GM23248 (cell line): Measurements from ENCODE around the gene ZSWIM5. TPM values are rescaled to one million over a fixed set of nuclear protein-coding genes. Genes with fewer than 3 reads are reported as not detected.
A peak's percentile ranks its signal among the peaks of the same experiment; 100 is the strongest.
"Not testable (repeated sequence)": the region's sequence is repeated elsewhere in the genome, so short reads cannot be mapped to it uniquely, and the experiment has no call there.

ENCODE experiments used
- DNase-seq: peaks from one replicate; pipeline ENCODE4 v3.0.0-alpha.2; 2015
- H2AFZ ChIP-seq: fragments of 200-600 bp; sonication (generic); 2 replicates; pipeline ENCODE4 v1.6.1; 2016; ENCODE audit warnings: antibody characterized with exemption
- H3F3A ChIP-seq: fragments of 200-600 bp; sonication (generic); 2 replicates; pipeline ENCODE4 v1.6.1; 2016; ENCODE audit warnings: mild to moderate bottlenecking, antibody characterized with exemption, mixed run types; ENCODE audit not compliant: insufficient read depth
- H3K27ac ChIP-seq: fragments of 200-600 bp; sonication (generic); 2 replicates; pipeline ENCODE4 v1.5.1; 2016; ENCODE audit warnings: mild to moderate bottlenecking
- H3K27me3 ChIP-seq: fragments of 200-600 bp; sonication (generic); replicated peaks from 2 replicates; pipeline ENCODE4 v1.6.1; 2016; ENCODE audit warnings: mild to moderate bottlenecking; ENCODE audit not compliant: insufficient read depth
- H3K36me3 ChIP-seq: fragments of 200-600 bp; sonication (generic); 2 replicates; pipeline ENCODE4 v1.6.1; 2016; ENCODE audit warnings: low read depth, mild to moderate bottlenecking
- H3K4me1 ChIP-seq: fragments of 200-600 bp; sonication (generic); 2 replicates; pipeline ENCODE4 v1.6.1; 2016; ENCODE audit warnings: mild to moderate bottlenecking; ENCODE audit not compliant: insufficient read depth
- H3K4me2 ChIP-seq: fragments of 200-600 bp; sonication (generic); one replicate; pipeline ENCODE4 v1.6.1; 2016; ENCODE audit warnings: mild to moderate bottlenecking; ENCODE audit not compliant: unreplicated experiment
- H3K4me3 ChIP-seq: fragments of 200-600 bp; sonication (generic); 2 replicates; pipeline ENCODE4 v1.5.1; 2016; ENCODE audit warnings: mild to moderate bottlenecking
- H3K79me2 ChIP-seq: fragments of 200-600 bp; sonication (generic); 2 replicates; pipeline ENCODE4 v1.6.1; 2016; ENCODE audit warnings: mild to moderate bottlenecking; ENCODE audit not compliant: insufficient read depth
- H3K9ac ChIP-seq: fragments of 200-600 bp; sonication (generic); 2 replicates; pipeline ENCODE4 v1.6.1; 2016; ENCODE audit warnings: mild to moderate bottlenecking
- H3K9me2 ChIP-seq: fragments of 200-600 bp; sonication (generic); 2 replicates; pipeline ENCODE4 v1.6.1; 2016; ENCODE audit warnings: mixed run types, mild to moderate bottlenecking, moderate library complexity; ENCODE audit not compliant: insufficient read depth
- H3K9me3 ChIP-seq: fragments of 200-600 bp; sonication (generic); one replicate; pipeline ENCODE4 v1.6.1; 2017; ENCODE audit warnings: low read depth
- H4K20me1 ChIP-seq: fragments of 200-600 bp; sonication (generic); 2 replicates; pipeline ENCODE4 v1.6.0; 2016; ENCODE audit not compliant: insufficient read depth
- EZH2 ChIP-seq: fragments of 200-600 bp; sonication (generic); IDR thresholded peaks from 2 replicates; pipeline ENCODE4 v1.6.1; 2018; ENCODE audit warnings: antibody characterized with exemption, mild to moderate bottlenecking; ENCODE audit not compliant: insufficient read depth, poor library complexity, severe bottlenecking
- EZH2phosphoT487 ChIP-seq: fragments of 200-600 bp; sonication (generic); IDR thresholded peaks from 2 replicates; pipeline ENCODE4 v1.6.1; 2018; ENCODE audit warnings: antibody characterized with exemption, moderate library complexity, mild to moderate bottlenecking, low read depth; ENCODE audit not compliant: insufficient read depth
- WGBS, 2 experiments: methylation state at CpG; one replicate each; pipeline ENCODE4 v1.1.6; 2015 to 2017; ENCODE audit warnings: low lambda C conversion rate in 2 of 2, low coverage in 1 of 2; ENCODE audit errors: missing lambda C conversion rate in 2 of 2; 5-methylcytosine and 5-hydroxymethylcytosine counted together
- in situ Hi-C: fragments of 300-500 bp; cut with MboI; formaldehyde crosslinking; loops from 2 replicates; pipeline ENCODE4 v1.15.0; 2020
- polyA plus RNA-seq: library from polyadenylated mRNA; unstranded; fragments of >200 nt; fragmentation: Nextera tagmentation; extraction: Ambion mirVana; gene quantifications from 2 replicates; pipeline ENCODE4 v1.2.1, GENCODE V29; 2016
- total RNA-seq: library from RNA; depleted of rRNA; stranded (reverse); fragments of >200 nt; shearing (Covaris generic); gene quantifications from 2 replicates; pipeline ENCODE4 v1.2.3, GENCODE V29; 2014

Gene ZSWIM5
- total and polyA plus RNA-seq, 2 experiments from 2014 or later: 0.06 to 0.54 TPM

GRCh38 chr1:44988531-44989156 is 217.8 kb downstream of the ZSWIM5 start:
- H3K27me3 ChIP-seq: no peaks in the 10 kb centered on the region
- no peak overlapping the region for H2AFZ ChIP-seq
- no peaks in the 10 kb centered on the region for H3K9me2 ChIP-seq
- no peak overlapping the region for H3K4me2 ChIP-seq
- H3F3A ChIP-seq: no peaks in the 10 kb centered on the region
- no peaks in the 10 kb centered on the region for H3K9me3 ChIP-seq
- H4K20me1 ChIP-seq: no peaks in the 10 kb centered on the region
- TF ChIP-seq EZH2phosphoT487: no peak
- no peak for TF ChIP-seq EZH2
- no peaks in the 10 kb centered on the region for H3K36me3 ChIP-seq
- WGBS, 2 experiments: 88 to 90% methylated on average over 24 of the region's 24 CpGs
- no peak for DNase-seq
- in situ Hi-C loops: no loop called here
- no peak overlapping the region for H3K4me3 ChIP-seq
- H3K79me2 ChIP-seq: peaks cover 19% of the 10 kb centered on the region
- H3K27ac ChIP-seq: no peak overlapping the region
- H3K4me1 ChIP-seq: peaks cover 7% of the 10 kb centered on the region
- no peak overlapping the region for H3K9ac ChIP-seq

GRCh38 chr1:44985747-44986359 is 220.6 kb downstream of the ZSWIM5 start:
- peak overlapping the region; percentile 83 for H3K4me3 ChIP-seq
- H3K27me3 ChIP-seq: no peaks in the 10 kb centered on the region
- H3K9me3 ChIP-seq: no peaks in the 10 kb centered on the region
- H2AFZ ChIP-seq: peak overlapping the region; percentile 94
- H3K4me1 ChIP-seq: peaks cover 7% of the 10 kb centered on the region
- peak overlapping the region; percentile 70 for H3K9ac ChIP-seq
- no peaks in the 10 kb centered on the region for H4K20me1 ChIP-seq
- H3K79me2 ChIP-seq: peaks cover 42% of the 10 kb centered on the region
- H3K9me2 ChIP-seq: no peaks in the 10 kb centered on the region
- peak; percentile 55 for DNase-seq
- peaks cover 6% of the 10 kb centered on the region; the same call in 1 of the 2 replicates for H3K36me3 ChIP-seq
- H3K27ac ChIP-seq: peak overlapping the region; percentile 12; the same call in 1 of the 2 replicates
- WGBS, 2 experiments: 1 to 2% methylated on average over 19 of the region's 19 CpGs
- no peaks in the 10 kb centered on the region for H3F3A ChIP-seq
- in situ Hi-C loops: no loop called here
- peak overlapping the region; percentile 84 for H3K4me2 ChIP-seq
- no peak for TF ChIP-seq EZH2
- no peak for TF ChIP-seq EZH2phosphoT487

- H3K9ac ChIP-seq, in situ Hi-C loops: not testable (repeated sequence)
Measured at GRCh38 chr1:44977372-44977771, 229.0 kb downstream of the ZSWIM5 start.

GRCh38 chr1:44976252-44976651 is 230.2 kb downstream of the ZSWIM5 start:
- Histone ChIP-seq H4K20me1 (no peaks in the 10 kb centered on the region), H2AFZ (no peak overlapping the region), H3K4me2 (no peak overlapping the region), H3K9ac (no peak overlapping the region), H3K9me3 (no peaks in the 10 kb centered on the region), H3K4me3 (no peak overlapping the region), H3K27me3 (no peaks in the 10 kb centered on the region), H3K4me1 (no peaks in the 10 kb centered on the region), H3K36me3 (peaks cover 27% of the 10 kb centered on the region), H3K9me2 (no peaks in the 10 kb centered on the region), H3K27ac (no peak overlapping the region), H3K79me2 (no peaks in the 10 kb centered on the region), H3F3A (no peaks in the 10 kb centered on the region)
- TF ChIP-seq EZH2 (no peak), EZH2phosphoT487 (no peak)
- in situ Hi-C loops: no loop called here
- no peak for DNase-seq
- 93 to 95% methylated on average over 2 of the region's 2 CpGs for WGBS, 2 experiments

More at GRCh38 chr1:44977372-44977771, 229.0 kb downstream of the ZSWIM5 start:
- H3K4me2 ChIP-seq, H3K27me3 ChIP-seq, DNase-seq, H3K27ac ChIP-seq, H3K9me2 ChIP-seq, H3K4me3 ChIP-seq, H3F3A ChIP-seq, H3K4me1 ChIP-seq, H4K20me1 ChIP-seq, H3K9me3 ChIP-seq, H2AFZ ChIP-seq: not testable (repeated sequence)
- peaks cover 10% of the 10 kb centered on the region for H3K79me2 ChIP-seq
- 94 to 98% methylated on average over 4 of the region's 4 CpGs for WGBS, 2 experiments
- H3K36me3 ChIP-seq: peaks cover 29% of the 10 kb centered on the region
